D341Med (cell line): ENCODE results near the gene ARL8B.
"Not testable (repeated sequence)": the region's sequence is repeated elsewhere in the genome, so short reads cannot be mapped to it uniquely, and the experiment has no call there.

Source experiments
- DNase-seq: peaks from one replicate; pipeline ENCODE4 v3.0.0; 2012; ENCODE audit warnings: low spot score

ARL8B gene

GRCh38 chr3:5122030-5122740, at the start of gene ARL8B:
ARL8B (plus strand) TSS chr3:5122292; CDS start chr3:5122466, 174 bp downstream.
- peak; percentile 96 for DNase-seq

DNA sequence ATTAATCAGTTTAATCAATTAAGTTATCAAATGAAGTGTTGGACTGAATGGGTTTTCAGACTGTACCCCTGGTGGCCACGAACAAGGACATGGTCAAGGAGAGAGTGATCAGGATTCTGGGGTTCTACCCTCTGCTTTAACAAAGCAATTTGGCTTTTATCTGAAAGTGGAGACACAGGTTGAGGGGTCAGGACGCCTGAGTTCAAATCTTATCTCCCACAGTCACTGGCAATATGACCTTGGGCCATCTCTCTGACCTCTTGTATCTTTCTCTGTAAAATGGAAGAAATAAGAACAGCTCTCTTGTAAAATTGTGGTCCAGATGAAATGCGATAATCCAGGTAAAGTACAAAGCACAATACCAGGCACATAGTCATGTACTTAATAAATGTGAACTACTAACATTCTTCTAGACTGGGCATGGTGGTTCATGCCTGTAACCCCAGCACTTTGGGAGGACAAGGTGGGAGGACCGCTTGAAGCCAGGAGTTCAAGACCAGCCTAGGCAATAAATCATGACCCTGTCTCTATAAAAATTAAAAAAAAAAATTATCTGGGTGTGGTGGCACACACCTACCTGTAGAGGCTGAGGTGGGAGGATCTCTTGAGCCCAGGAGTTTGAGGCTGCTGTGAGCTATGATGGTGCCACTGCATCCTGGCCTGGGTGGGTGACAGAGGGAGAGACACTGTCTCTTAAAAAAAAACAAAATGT, 48.6 kb upstream of the ARL8B start:
- no peak for DNase-seq

DNA sequence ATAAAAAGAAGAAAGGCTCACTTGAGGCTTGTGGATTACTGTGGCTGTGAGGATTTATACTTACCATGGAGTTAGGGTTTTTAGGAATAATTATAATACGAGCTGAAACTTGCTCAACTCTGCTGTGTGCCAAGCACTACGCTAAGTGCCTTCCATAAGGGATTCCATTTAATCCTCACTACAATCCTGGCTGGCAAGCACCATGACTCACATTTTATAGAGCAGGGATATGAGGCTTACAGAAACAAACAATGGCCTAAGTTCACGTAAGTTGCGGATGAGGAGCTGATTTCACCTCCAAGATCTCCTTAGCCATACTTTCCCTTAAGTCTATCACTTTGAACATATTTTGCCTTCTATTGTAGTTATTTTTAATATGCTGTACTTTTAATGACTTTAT, 43.9 kb upstream of the ARL8B start:
- DNase-seq: peak; percentile 68

- no peak for DNase-seq
Observed at GRCh38 chr3:5079761-5080160, 42.3 kb upstream of the ARL8B start.

DNA sequence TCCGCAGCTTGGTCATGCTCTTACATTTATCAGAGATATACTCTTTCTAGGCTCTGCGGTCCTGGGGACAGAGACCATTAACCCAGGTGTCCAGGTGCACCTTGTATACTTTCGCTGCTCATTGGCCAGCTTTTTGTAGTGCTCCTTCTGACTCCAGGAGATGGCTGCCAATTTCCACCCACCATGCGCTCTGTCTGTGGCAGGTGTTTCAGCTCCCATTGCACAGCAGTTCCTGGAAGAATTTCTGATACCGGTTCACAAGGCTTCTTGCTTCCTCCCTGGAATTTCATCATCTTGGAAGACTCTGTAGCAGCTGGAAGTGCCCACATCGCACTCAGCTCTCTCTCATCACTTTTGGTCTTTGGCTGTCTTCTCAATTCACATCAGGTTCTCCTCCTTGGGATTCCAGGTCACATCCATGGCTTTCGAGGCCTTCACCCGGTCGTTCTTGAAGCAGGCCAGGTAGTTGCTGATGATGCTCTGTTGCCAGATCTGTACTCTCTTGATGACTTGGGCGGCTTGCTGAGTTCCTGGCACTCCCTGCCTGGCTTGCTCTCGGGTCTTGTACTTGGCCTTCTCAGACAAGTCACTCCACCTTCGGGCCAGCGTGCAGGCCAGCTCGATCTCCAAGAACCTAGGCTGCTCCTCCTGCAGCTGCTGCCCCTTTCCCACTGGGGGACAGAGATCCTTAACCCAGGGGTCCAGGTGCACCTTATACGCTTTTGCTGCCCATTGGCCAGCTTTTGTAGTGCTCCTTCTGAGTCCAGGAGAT, 41.1 kb upstream of the ARL8B start:
- DNase-seq: no peak

GRCh38 chr3:5081973-5082788, 39.9 kb upstream of the ARL8B start:
- not testable (repeated sequence) for DNase-seq

DNA sequence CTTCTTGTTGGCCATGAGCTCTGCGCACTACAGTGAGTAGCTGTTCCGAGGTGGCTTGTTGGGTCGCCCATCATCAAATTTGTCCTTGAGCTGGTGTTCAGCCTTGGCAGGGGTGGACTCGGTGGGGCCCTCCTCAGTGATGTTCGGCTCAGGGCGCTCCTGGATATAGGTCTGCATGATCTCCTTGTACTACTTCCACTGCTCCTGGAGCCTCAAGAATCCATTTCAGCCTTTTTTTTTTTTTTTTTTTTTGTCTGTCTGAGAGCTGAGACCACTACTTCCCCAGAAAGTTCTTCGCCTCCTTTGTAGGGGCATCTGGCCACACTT, 39.3 kb upstream of the ARL8B start:
- no peak for DNase-seq

- no peak for DNase-seq
Observed at GRCh38 chr3:5084224-5084623, 37.9 kb upstream of the ARL8B start.

DNA sequence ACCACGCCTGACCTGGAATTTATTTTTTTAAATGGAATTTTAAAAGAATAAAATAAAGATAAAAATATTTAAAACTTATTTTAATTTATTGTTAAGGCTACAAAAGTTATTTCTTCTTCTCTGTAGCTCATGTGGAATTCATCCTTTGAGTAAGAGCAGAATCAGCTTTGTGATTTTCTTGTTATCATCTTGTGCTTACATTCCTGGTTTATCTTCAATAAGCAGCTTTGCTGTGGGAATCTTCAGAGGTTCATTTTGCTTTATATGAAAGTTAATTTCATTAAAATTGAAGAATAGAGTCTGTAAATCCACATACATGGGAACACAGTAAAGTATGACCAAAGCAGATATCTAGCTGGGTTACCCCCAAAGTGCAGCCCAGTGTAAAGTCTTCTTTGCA, 35.4 kb upstream of the ARL8B start:
- DNase-seq: no peak

DNA sequence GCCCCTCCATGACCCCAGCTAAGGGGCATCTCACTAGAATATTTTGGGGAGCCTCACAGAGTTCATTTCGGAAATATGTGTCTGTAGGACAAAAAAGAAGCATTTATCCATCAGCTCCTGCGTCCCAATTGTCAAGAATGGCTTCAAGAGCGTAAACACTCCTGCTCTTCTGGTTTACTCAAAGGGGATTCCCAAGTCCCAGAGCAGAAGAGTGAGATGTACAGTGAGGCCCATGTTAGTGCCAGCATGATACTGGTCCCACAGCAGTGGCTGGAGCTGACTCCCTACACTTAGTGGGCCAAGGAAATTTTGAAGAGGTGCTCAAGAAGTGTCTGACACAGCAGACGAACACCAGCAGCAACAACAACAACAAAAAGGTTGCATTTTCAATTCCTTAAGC, 34.9 kb upstream of the ARL8B start:
- DNase-seq: no peak

DNA sequence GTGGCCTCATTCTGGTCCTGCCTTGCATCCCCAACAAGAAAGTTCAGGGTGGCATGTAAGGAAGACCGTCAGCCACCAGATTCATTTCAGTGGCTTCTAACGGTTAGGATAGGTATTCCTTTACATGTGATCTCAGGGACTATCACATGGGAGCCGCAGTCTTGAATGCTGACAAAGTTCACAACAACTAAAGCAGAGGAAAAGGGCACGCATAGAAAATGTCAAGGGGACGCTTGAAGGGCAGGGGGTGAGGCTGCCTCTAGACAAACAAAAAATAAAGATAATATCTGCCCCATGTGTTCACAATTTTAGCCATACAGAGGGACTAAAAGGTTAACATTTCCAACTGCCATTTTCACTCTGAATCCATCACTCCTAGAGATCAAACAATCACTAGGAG, 31.9 kb upstream of the ARL8B start:
- no peak for DNase-seq

- no peak for DNase-seq
Observed at GRCh38 chr3:5092018-5092417, 30.1 kb upstream of the ARL8B start.

DNA sequence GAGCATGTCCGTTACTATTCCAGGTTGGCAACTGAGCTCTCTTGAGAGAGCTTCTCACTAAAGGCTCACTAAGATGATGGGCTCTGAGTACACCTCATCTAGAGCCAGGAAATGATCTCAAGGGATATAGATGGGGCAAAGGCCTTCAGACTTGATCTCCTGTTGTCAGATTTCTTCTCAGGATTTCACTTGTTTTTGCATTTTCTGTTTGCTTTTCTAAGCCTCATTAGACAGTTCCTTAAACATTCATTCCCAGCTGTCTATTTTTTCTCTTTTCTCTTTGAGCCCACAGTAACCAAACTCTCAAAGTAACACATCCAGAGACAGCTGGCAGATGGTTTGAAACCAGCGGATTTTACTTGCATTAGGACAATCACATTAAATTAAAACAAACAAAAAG, 28.4 kb upstream of the ARL8B start:
- no peak for DNase-seq

DNA sequence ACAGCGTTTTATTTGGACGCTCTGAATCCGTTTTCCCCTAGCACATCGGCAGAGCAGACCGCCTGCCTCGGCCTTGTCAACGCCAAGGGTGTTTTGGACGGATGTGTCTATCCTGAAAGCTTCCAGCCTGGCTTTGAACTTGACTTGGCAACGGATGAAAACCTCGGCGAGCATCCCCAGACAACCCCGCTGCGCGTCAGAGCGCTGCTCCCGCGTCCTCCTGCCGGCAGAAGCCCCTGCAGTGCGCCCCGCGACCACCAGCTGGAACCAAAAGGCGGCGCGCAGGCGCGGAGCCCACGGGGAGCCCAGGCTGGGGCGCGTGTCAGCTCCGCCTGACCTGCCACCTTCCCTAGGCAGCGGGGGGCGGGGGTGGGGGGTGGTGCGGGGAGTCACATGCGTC, 26.2 kb upstream of the ARL8B start:
- DNase-seq: no peak

DNA sequence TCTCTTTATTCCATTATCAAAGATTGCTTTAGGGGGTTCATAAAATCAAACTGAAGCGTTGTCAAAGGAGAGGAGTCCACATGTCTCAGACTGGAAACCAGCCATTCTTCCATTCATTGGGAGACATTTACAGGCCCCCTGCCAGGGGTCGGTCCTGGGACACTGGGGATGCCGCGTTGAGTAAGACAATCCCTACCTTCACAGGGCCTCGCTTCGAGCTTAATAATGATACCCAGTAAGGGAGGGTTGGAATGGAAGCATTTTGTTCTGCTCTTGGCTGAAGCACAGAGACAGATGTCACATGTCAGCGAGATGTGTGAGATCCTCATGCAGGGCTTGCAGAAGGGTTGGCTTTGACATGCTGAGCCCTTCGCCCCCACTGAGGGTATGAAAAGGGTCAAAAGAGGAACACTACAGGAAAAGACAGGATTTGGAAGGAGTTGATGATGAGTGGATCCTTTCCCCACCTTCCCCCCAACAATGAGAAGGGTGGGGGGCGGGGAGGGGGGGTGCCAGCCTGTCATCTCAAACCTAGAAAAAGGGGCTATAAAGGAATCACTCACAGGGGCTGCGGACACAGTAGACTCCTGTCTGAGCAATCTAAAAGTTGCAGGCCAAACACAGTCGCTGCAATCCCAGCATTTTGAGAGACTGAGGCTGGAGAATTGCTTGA, 25.6 kb upstream of the ARL8B start:
- no peak for DNase-seq

DNA sequence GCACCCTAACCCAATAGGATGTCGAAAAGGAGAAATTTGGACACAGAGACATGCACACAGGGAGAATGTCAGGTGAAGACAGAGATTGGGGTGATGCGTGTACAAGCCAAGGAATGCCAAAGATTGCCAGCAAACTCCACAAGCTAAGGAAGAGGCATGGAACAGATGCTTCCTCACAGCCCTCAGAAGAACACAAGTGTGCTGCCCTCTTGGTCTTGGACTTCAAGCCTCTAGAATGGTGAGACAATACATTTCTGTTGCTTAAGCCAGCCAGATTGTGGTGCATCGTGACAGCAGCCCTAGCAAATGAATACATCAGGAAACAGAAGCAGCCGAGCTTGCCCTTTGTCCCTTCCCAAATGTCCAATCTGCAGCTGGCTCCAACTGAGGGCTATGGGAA, 23.7 kb upstream of the ARL8B start:
- DNase-seq: no peak

DNA sequence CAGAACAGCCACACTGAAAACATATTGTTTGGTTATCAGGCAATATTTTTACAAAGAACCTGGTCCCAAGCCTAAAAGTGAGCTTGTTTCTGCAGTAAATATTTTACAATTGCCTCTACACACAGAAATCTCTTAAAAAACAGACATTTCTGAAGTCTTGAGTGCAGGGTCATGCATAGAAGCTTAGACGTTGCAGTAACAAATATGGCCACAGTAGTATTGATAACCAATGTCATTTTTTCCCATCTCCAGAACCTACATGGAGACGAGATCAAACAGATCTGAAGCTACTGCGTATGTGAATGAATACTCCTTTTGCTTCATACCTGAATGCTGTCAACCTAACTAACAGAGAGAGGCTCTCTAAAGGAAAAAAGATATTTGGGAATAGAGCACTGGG, 19.6 kb upstream of the ARL8B start:
- DNase-seq: no peak

DNA sequence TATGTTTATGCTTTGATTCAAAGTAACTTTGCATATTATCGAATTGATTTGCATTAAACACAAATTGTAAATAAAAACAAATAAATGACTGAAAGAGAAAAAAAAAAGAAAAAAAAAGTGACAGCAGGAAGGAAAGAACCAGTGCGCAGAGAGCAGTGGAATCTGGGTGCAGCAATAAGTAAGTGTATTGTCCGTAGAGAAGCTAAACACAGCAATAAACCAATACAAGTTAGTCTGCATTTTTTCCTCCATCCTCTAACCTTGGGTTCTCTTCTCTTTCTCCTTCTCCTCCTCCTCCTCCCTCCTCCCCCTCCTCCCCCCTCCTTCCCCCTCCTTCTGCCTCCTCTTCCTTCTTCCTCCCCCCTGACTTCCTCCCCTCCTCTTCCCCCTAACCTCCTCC, 18.3 kb upstream of the ARL8B start:
- no peak for DNase-seq

GRCh38 chr3:5105050-5105449, 17.0 kb upstream of the ARL8B start:
- no peak for DNase-seq

DNA sequence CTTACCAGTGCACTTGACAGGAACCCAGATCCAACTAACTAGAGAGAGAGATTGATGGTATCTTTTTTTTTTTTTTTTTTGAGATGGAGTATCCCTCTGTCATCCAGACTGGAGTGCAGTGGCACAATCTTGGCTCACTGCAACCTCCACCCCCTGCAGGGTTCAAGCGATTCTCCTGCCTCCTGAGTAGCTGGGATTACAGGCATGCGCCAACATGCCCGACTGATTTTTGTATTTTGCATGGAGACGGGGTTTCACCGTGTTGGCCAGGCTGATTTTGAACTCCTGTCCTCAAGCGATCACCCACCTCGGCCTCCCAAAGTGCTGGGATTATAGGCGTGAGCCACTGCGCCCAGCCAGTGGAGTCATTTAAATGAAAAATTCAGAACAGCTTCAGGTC, 15.7 kb upstream of the ARL8B start:
- DNase-seq: not testable (repeated sequence)

GRCh38 chr3:5106933-5107334, 15.2 kb upstream of the ARL8B start:
- DNase-seq: not testable (repeated sequence)

DNA sequence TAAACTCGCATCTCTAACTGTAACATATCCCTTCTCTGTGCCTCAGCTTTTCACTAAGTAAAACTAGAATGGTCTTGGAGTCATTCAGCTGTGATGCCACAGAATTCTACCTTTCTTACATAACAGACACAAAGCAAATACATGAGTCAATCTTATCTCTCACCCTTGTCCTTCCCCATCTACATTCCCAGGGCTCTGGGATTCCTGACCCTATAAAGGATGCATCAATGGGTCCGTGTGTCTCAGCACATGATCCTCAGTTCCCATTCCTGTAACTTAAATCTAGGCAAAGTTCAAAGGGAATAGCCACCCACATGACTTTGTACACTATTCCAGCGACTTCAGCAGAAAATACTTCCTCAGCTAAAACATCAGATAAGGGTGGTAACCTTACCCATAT, 11.8 kb upstream of the ARL8B start:
- DNase-seq: no peak
